Upper lobe of left lung (tissue), 4 donors: ENCODE measurements around the gene SGCG.

Source experiments
- POLR2A ChIP-seq, 4 donors: fragments of 450-650 bp; IDR thresholded peaks; one replicate each; pipeline ENCODE4 v1.5.1; 2016 to 2017; ENCODE audit warnings: antibody characterized with exemption in 4 of 4, mild to moderate bottlenecking in 2 of 4
- TF ChIP-seq, protein P1 (sequence below), 6 experiments: fragments of 450-650 bp in 4 of 6; fragments of 200-600 bp in 2 of 6; sonication (generic) in 2 of 6; IDR thresholded peaks; one replicate each; pipeline ENCODE4 v1.5.1; 2016 to 2019; ENCODE audit warnings: antibody characterized with exemption in 6 of 6

- TF ChIP-seq, protein P1, sequence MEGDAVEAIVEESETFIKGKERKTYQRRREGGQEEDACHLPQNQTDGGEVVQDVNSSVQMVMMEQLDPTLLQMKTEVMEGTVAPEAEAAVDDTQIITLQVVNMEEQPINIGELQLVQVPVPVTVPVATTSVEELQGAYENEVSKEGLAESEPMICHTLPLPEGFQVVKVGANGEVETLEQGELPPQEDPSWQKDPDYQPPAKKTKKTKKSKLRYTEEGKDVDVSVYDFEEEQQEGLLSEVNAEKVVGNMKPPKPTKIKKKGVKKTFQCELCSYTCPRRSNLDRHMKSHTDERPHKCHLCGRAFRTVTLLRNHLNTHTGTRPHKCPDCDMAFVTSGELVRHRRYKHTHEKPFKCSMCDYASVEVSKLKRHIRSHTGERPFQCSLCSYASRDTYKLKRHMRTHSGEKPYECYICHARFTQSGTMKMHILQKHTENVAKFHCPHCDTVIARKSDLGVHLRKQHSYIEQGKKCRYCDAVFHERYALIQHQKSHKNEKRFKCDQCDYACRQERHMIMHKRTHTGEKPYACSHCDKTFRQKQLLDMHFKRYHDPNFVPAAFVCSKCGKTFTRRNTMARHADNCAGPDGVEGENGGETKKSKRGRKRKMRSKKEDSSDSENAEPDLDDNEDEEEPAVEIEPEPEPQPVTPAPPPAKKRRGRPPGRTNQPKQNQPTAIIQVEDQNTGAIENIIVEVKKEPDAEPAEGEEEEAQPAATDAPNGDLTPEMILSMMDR (IDR thresholded peaks at IDR 0.05): no peak
- no peak for TF ChIP-seq POLR2A (IDR thresholded peaks at IDR 0.05)
Measured at GRCh38 chr13:23243066-23243465, 62.3 kb downstream of the SGCG start.
